ENCODE results near the gene ARSG.
"Not testable (repeated sequence)": the region's sequence is repeated elsewhere in the genome, so short reads cannot be mapped to it uniquely, and the experiment has no call there.

ARSG gene

GRCh38 chr17:68306819-68307218 is 15.5 kb downstream of the ARSG start:
- no peak for DNase-seq

DNA sequence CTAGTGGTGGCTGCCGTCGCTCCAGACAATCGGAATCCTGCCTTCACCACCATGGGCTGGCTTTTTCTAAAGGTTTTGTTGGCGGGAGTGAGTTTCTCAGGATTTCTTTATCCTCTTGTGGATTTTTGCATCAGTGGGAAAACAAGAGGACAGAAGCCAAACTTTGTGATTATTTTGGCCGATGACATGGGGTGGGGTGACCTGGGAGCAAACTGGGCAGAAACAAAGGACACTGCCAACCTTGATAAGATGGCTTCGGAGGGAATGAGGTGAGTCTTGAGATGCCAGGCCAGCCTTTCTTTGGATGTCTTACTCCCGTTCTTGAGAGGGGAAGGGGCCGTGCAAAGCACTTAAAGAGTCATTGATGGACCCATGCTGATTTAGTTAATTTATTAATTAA is 16.1 kb downstream of the ARSG start:
- DNase-seq, result no peak

GRCh38 chr17:68308486-68308885 is 17.2 kb downstream of the ARSG start:
- DNase-seq, result not testable (repeated sequence)

DNA sequence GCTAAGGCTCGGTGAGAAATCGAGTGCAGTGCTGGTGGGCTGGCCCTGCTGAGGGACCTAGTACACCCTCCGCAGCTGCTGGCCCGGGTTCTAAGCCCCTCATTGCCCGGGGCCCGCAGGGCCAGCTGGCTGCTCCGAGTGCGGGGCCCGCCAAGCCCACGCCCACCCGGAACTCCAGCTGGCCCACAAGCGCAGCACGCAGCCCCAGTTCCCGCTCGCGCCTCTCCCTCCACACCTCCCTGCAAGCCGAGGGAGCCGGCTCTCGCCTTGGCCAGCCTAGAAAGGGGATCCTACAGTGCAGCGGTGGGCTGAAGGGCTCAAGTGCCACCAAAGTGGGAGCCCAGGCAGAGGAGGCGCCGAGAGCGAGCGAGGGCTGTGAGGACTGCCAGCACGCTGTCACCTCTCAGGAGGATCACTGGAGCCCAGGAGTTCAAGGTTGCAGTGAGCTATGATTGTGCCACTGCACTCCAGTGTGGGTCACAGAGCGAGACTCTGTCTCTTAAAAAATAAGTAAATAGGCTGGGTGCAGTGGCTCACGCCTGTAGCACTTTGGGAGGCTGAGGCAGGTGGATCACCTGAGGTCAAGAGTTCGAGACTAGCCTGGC is 17.9 kb downstream of the ARSG start:
- not testable (repeated sequence) for DNase-seq

GRCh38 chr17:68310152-68310551 is 18.9 kb downstream of the ARSG start:
- DNase-seq, result no peak

DNA sequence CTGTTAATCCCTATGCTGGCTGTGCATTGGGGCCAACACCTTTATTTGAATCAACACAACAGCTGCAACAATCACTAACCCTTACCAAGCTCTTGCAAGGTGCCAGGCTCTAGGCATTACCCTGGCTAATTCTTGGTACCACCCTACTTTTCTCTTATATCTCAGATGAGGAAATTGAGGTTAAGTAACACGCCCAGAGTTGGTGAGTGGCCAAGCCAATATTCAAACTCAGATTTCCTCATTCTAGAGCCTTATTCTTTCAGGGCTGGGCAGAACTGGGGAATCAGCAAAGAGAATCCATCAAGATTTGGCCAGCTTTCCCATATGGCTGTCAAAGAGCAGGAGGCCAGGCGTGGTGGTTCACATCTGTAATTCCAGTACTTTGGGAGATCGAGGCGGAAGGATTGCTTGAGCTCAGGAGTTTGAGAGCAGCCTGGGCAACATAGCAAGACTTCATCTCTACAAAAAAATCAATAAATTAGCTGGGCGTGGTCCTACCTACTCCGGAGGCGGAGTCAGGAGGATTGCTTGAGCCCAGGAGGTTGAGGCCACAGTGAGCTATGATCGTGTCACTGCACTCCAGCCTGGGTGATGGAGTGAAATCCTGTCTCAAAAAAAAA is 23.7 kb downstream of the ARSG start:
- DNase-seq, result no peak

- no peak for DNase-seq
These were observed 24.6 kb downstream of the ARSG start for GRCh38 chr17:68315930-68316329.

DNA sequence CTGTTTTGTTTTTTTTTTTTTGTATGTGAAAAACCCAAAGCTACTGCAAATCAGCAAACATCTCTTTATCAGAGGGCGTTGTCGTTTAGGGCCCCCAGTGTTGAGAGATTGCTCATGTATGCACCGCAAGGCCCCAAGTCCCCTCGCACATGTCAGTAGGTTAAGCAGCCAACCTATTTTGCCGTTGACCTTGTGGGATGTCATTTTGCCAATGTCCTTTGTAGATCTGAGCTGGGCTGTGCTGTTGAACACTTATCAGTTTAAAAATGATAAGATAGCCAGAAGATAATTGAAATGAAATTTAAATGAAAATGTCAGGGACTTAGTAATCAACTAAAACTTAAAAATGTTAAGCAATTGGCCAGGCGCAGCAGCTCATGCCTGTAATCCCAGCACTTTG is 26.2 kb downstream of the ARSG start:
- DNase-seq, result no peak

GRCh38 chr17:68318103-68318991 is 27.1 kb downstream of the ARSG start:
- DNase-seq, result peak in 1 of 14 donors; percentile 9

GRCh38 chr17:68319410-68320162 is 28.3 kb downstream of the ARSG start:
- DNase-seq, result peak in 1 of 14 donors; percentile 42

DNA sequence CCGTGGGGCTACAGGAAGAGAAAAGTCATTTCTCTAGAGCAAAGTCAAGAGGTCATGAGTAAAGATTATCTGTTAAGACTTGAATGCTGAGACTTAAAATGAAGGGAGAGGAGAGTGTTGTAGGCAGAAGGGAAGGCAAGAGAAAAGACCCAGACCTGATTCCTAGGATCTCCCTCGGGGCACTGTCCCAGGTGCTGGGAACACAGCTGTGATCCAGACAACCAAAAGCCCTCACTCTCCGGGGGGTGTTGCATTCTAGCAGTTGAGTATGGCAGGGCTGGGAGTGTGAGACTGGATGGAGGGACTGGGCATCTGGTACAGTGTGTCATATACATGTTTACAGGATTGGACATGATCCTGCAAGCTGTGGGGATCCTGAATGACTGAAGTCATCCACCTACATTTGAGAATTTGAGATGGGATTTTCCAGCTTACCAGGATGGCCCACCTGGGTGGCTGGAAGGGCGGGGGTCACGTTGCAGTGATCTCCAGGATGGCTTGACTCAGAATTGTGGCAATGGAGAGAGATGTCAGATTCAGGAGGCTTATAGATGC is 29.1 kb downstream of the ARSG start:
- no peak for DNase-seq

GRCh38 chr17:68320943-68321555 is 29.8 kb downstream of the ARSG start:
- DNase-seq, result no peak

DNA sequence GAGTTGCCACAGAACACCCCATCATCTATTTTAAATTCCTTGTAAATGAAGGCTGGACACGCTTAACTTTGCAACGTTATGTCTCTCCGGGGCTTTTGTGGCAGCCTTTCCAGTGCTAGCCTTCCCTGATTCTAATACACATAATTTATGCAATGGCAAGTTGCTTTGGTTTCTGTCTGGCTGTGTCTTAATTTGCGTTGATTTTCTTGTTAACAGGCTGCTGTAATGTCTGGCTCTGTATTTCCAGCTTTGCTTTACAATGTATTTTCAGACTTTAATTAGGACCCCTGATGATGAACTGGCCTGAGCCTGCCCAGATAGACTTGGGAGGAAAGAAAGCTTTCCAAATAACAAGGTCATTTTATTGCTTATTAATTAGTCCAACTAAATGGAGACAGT is 30.3 kb downstream of the ARSG start:
- no peak for DNase-seq

DNA sequence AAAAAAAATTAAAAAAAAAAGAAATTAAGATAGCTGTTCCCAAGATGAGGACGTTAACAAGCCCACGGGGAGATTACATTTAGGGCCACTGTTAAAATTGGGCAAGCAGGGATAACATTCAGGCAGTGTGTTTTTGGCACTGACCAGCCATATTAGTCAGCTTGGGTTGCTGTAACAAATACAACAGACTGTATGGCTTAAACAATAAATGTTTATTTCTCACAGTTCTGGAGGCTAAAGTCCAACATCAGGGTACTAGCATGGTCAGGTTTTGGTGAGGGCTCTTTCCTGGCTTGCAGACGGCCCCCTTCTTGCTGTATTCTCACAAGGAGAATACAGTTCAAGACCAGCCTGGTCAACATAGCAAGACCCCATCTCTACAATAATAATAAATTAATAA is 31.3 kb downstream of the ARSG start:
- no peak for DNase-seq

DNA sequence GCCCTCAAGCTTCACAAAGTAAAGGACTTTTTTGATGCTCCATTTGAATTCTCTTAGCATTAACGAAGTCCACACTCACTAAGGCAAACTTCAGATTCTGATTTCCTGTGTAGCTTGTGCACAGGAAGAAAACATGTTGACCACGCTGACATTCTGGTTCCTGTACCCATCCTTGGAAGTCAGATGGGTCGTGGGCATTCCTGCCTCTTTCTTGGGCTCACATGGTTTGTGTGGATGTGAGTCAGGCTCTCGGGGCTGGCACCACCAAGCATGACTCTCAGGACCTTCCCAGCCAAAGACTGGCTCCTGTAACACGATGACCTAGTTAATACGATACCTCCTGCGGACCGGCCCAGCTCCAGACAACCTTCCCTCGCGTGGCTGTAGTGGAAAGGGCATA is 32.8 kb downstream of the ARSG start:
- no peak for DNase-seq

DNA sequence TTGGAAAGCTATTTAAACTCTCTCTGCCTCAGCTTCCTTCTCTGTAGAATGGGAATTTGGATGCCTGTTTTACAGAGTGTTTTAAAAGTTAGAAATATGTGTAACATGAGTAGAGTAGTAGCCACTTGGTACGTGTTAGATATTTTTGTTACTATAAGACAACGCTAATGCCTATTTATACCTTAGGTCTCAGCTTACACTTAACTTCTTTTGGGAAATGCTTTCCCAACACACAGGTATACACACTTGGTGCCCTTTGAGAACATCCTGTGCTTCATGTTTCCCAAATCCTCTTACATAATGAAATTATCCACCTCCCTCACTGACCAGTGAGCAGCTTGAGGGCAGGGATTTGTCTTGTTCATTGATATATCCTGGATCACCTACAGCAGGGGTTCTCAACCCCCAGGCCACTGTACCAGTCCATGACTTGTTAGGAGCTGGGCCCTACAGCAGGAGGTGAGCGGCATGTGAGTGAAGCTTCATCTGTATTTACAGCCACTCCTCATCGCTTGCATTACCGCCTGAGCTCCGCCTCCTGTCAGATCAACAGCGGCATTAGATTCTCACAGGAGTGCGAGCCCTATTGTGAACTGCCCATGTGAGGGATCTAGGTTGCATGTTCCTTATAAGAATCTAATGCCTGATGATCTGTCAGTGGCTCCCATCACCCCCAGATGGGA is 33.5 kb downstream of the ARSG start:
- no peak for DNase-seq

DNA sequence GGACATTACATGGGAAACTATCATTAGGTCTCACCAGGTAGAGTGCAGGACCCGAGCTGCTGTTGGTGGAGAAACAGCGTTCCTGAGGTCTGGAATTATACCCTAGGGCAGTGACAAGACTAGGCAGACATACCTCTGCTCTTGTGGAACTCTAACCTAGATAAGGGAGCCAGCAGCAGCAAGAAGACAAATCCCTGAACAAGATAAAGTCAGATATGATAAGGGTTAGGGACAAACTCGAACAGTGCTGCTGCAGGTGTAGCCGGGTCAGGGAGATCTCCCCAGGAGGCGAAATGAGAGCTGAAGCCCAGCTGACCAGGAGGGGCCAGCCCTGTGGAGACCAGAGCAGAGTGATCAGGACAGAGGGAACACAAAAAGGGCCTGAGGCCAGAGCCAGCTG is 34.7 kb downstream of the ARSG start:
- DNase-seq, result no peak

GRCh38 chr17:68326681-68327080 is 35.4 kb downstream of the ARSG start:
- no peak for DNase-seq

- DNase-seq, result no peak
These were observed 36.7 kb downstream of the ARSG start for GRCh38 chr17:68327823-68328557.

DNA sequence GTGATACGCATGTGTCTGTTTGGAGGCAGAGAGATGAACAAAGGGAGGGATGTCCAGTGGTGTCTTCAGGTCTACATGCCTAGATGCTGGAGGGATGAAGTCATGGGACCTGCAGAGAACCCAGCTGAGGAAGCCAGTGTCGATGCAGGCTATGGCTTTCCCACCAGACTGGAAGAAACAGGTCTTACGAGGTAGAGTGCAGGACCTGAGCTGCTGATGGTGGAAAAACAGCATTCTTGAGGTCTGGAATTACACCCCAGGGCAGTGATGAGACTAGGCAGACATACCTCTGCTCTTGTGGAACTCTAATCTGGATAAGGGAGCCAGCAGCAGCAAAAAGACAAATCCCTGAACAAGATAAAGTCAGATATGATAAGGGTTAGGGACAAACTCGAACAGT is 37.4 kb downstream of the ARSG start:
- DNase-seq, result no peak

DNA sequence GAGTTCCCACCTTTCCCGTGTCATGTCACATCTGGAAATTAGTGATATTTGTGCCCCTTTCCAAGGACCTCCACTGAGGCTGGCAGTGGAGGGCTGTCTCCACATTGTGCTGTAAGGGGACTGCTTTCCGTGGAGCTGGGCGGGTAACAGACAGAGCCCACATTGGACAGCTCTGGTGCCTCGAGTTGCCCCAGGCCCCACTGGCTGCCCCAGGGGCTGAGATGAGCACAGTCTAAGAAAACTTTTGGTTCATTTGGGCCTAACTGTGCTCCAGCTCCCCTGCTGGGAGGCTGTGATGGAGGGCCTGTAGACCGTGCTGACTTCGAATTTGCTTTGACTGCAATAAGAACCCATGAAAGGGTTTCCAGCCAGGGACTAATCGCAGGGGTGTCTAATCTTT is 38.0 kb downstream of the ARSG start:
- no peak for DNase-seq

Data from C1 segment of cervical spinal cord (tissue), 14 donors.